GM12878 (cell line): ENCODE data around the gene CYB5D1. TPM values are rescaled to one million over a fixed set of nuclear protein-coding genes. Genes with fewer than 3 reads are reported as not detected.

ENCODE experiments used
- ATAC-seq: fragments of 200-7000 bp; cut with Tn5 transposase; 3 replicates; pipeline ENCODE4 v1.9.1; 2020; ENCODE audit warnings: mild to moderate bottlenecking, moderate library complexity
- BruUV-seq: library from RNA; stranded (reverse); fragments of 400-500 nt; replicated peaks from 2 replicates; lab custom pipeline; 2021; lab: Mats Ljungman, UMichigan
- CTCF ChIA-PET: fragments of 300-600 bp; sonication (Branson Sonifier 250); formaldehyde crosslinking; extraction: SDS; loops from one replicate; lab custom pipeline; 2021; ENCODE audit warnings: inconsistent platforms; lab: Yijun Ruan, JAX
- POLR2A ChIA-PET: fragments of 350-600 bp; formaldehyde crosslinking; extraction: SDS; loops from one replicate; lab custom pipeline; 2021; ENCODE audit warnings: inconsistent platforms; lab: Charles Lee
- RAD21 ChIA-PET: fragments of 300-600 bp; sonication (Branson Sonifier 250); formaldehyde crosslinking; loops from one replicate; lab custom pipeline; 2023; ENCODE audit warnings: antibody characterized with exemption; ENCODE audit not compliant: unreplicated experiment; lab: Charles Lee
- SMC1A ChIA-PET: fragments of 300-600 bp; sonication (Branson Sonifier 250); formaldehyde crosslinking; loops from one replicate; lab custom pipeline; 2023; ENCODE audit not compliant: unreplicated experiment, uncharacterized antibody; lab: Charles Lee
- DNase-seq: peaks from one replicate; pipeline ENCODE4 v3.0.0-alpha.2; 2011; ENCODE audit warnings: low read depth, low spot score
- FAIRE-seq: peaks from 3 replicates; lab custom pipeline; 2011; peaks lifted over from hg19 to GRCh38; lab: Jason Lieb, UNC
- H2AFZ ChIP-seq: 2 replicates; pipeline ENCODE4 v1.6.0; 2011; ENCODE audit warnings: low read depth, low read length, control low read depth; ENCODE audit not compliant: control insufficient read depth
- H3K27ac ChIP-seq: 2 replicates; pipeline ENCODE4 v1.5.1; 2011; ENCODE audit warnings: control low read depth; ENCODE audit not compliant: control insufficient read depth, insufficient read depth
- H3K27me3 ChIP-seq, 2 experiments: replicated peaks in 1 of 2; 2 replicates each; pipeline versions ENCODE4 v1.6.0 to v1.6.1; 2011; ENCODE audit warnings: low read length in 1 of 2; ENCODE audit not compliant: control insufficient read depth in 2 of 2, insufficient read depth in 2 of 2
- H3K36me3 ChIP-seq, 2 experiments: 2 replicates each; pipeline ENCODE4 v1.5.1; 2011; ENCODE audit warnings: low read length in 1 of 2; ENCODE audit not compliant: control insufficient read depth in 2 of 2, insufficient read depth in 2 of 2
- H3K4me1 ChIP-seq: 2 replicates; pipeline ENCODE4 v1.6.1; 2011; ENCODE audit warnings: mild to moderate bottlenecking, low read length, moderate library complexity, mixed read lengths; ENCODE audit not compliant: control insufficient read depth, insufficient read depth
- H3K4me2 ChIP-seq: 2 replicates; pipeline ENCODE4 v1.6.0; 2011; ENCODE audit warnings: control low read depth; ENCODE audit not compliant: control insufficient read depth, insufficient read depth
- H3K4me3 ChIP-seq: fragments of 200-600 bp; sonication (generic); 2 replicates; pipeline ENCODE4 v1.5.1; 2016
- H3K79me2 ChIP-seq: 2 replicates; pipeline ENCODE4 v1.6.0; 2011; ENCODE audit warnings: low read length; ENCODE audit not compliant: control insufficient read depth, insufficient read depth
- H3K9ac ChIP-seq: 2 replicates; pipeline ENCODE4 v1.8.0; 2011; ENCODE audit warnings: low read length, control low read depth, mixed read lengths; ENCODE audit not compliant: control insufficient read depth, insufficient read depth
- H3K9me3 ChIP-seq: replicated peaks from 3 replicates; pipeline ENCODE4 v1.5.1; 2011; ENCODE audit warnings: mild to moderate bottlenecking, low read length; ENCODE audit not compliant: control insufficient read depth, insufficient read depth
- H4K20me1 ChIP-seq: 2 replicates; pipeline ENCODE4 v1.6.0; 2011; ENCODE audit not compliant: control insufficient read depth, insufficient read depth
- DPF2 ChIP-seq: fragments of 450-650 bp; IDR thresholded peaks from 2 replicates; pipeline ENCODE4 v1.6.1; 2017; ENCODE audit warnings: mild to moderate bottlenecking
- IRF4 ChIP-seq: IDR thresholded peaks from 2 replicates; pipeline ENCODE4 v1.6.1; 2011; ENCODE audit warnings: low read depth, low read length
- ZBED1 ChIP-seq: IDR thresholded peaks from 2 replicates; pipeline ENCODE4 v1.6.1; 2016; ENCODE audit warnings: borderline replicate concordance
- ZNF384 ChIP-seq: IDR thresholded peaks from 2 replicates; pipeline ENCODE4 v1.6.1; 2012; ENCODE audit warnings: low read depth, mild to moderate bottlenecking, low read length, improper control_type of control experiment, borderline replicate concordance
- WGBS: methylation state at CpG from one replicate; pipeline ENCODE4 v1.1.6; 2016; ENCODE audit warnings: low lambda C conversion rate; ENCODE audit not compliant: insufficient replicate concordance, insufficient coverage; ENCODE audit errors: missing lambda C conversion rate; 5-methylcytosine and 5-hydroxymethylcytosine counted together
- in situ Hi-C: fragments of 300-500 bp; cut with MboI; formaldehyde crosslinking; loops from 9 replicates; pipeline ENCODE4 v1.14.3; 2018; ENCODE audit warnings: mixed read lengths
- intact Hi-C: fragments of 100-400 bp; cut with micrococcal nuclease; formaldehyde crosslinking; loops from one replicate; pipeline ENCODE4 v1.14.2; 2022; ENCODE audit not compliant: unreplicated experiment
- polyA plus RNA-seq, 11 experiments: library from polyadenylated mRNA; depleted of rRNA in 4 of 11; unstranded in 6 of 11; stranded (reverse) in 5 of 11; fragments of >200 nt; fragmentation: Nextera tagmentation in 4 of 11; fragmentation: Illumina TruSeq in 1 of 11; extraction: Ambion mirVana in 4 of 11; extraction: Trizol in 1 of 11; gene quantifications; 1 replicate in 1 of 11; 2 replicates in 10 of 11; pipeline versions ENCODE4 v1.2.1 to v1.2.3, GENCODE V29; 2011 to 2016; ENCODE audit warnings: inconsistent platforms in 2 of 11, missing spikeins in 2 of 11, low read depth in 1 of 11
- total RNA-seq, 4 experiments: library from RNA; depleted of rRNA in 3 of 4; stranded (reverse); fragments of >200 nt in 3 of 4; fragmentation: Illumina TruSeq in 1 of 4; extraction: Trizol in 1 of 4; gene quantifications; 2 replicates each; pipeline versions ENCODE4 v1.2.1 to v1.2.3, GENCODE V29; 2013 to 2021
- TF ChIP-seq, protein P1 (sequence below): IDR thresholded peaks from 2 replicates; pipeline ENCODE4 v1.6.1; 2011; ENCODE audit warnings: borderline replicate concordance, low read depth, mild to moderate bottlenecking, moderate library complexity, low read length; ENCODE audit not compliant: insufficient read depth, poor library complexity, severe bottlenecking

The CYB5D1 gene
- total and polyA plus RNA-seq, 10 of the 15 experiments (the other 5 are each of a cell fraction or from before 2014, with no cell fraction given), result 1.6 to 8.7 (median 6.4) TPM

DNA sequence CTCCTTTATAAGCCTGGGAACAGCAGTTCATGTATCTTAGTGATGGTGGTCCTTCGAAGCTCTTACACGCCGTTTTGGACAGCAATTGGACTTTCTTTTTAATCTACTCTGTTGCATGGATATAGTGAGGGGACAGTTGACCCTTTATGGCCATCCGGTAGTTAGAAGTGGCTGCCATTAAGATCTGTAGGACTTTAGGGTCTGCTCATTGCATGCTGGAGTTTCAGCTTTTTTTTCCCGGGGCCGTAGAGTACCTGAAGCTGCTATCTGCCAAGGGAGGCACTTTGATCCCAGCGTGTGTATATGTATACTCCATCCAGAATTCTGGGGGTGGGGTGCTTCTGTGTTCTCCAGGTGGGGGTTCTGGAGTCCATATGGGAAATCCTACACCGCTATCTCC is 1.2 kb downstream of the CYB5D1 start:
- Histone ChIP-seq H3K79me2 (peaks cover 17% of the 10 kb centered on the region), H3K36me3 (peaks cover 0 to 4% of the 10 kb centered on the region in 2 experiments; a peak in 2 of 4 replicates), H3K4me1 (peaks cover 17% of the 10 kb centered on the region), H3K27ac (no peak overlapping the region), H3K9me3 (no peaks in the 10 kb centered on the region), H3K9ac (peak overlapping the region; percentile 86), H3K4me2 (peak overlapping the region; percentile 79), H2AFZ (no peak overlapping the region), H3K27me3 (no peaks in the 10 kb centered on the region), H3K4me3 (peak overlapping the region; percentile 96; the same call in 1 of the 2 replicates), H4K20me1 (no peaks in the 10 kb centered on the region)
- intact Hi-C loops, result loop anchor here (5.0 kb wide), 1 partner anchor 172 kb away; the partner anchor contains the start of genes TP53 and WRAP53
- RAD21 ChIA-PET, result interaction anchor here (0.6 to 7.4 kb wide), 4 partner anchors 15 to 273 kb away, joined by 3 to 65 read pairs (median 4); no protein-coding TSS in a partner anchor
- WGBS, result 97% methylated on average over 8 of the region's 8 CpGs
- FAIRE-seq (no peak), DNase-seq (no peak), ATAC-seq (no peak)
- POLR2A ChIA-PET, result no interaction called here
- in situ Hi-C loops, result no loop called here
- no TSS peak for BruUV-seq
- SMC1A ChIA-PET, result interaction anchor here (0.8 to 2.4 kb wide), 4 partner anchors 10 to 134 kb away, joined by 3 to 9 read pairs (median 4); no protein-coding TSS in a partner anchor
- CTCF ChIA-PET, result interaction anchor here (0.9 to 15.5 kb wide), 5 partner anchors 11 to 198 kb away, joined by 3 to 308 read pairs (median 42); no protein-coding TSS in a partner anchor
- no peak for TF ChIP-seq IRF4
- TF ChIP-seq ZNF384, result no peak
- TF ChIP-seq DPF2, result no peak
- TF ChIP-seq ZBED1, result no peak
- TF ChIP-seq, protein P1, sequence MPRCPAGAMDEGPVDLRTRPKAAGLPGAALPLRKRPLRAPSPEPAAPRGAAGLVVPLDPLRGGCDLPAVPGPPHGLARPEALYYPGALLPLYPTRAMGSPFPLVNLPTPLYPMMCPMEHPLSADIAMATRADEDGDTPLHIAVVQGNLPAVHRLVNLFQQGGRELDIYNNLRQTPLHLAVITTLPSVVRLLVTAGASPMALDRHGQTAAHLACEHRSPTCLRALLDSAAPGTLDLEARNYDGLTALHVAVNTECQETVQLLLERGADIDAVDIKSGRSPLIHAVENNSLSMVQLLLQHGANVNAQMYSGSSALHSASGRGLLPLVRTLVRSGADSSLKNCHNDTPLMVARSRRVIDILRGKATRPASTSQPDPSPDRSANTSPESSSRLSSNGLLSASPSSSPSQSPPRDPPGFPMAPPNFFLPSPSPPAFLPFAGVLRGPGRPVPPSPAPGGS, result no peak
